B cell (primary cell): ENCODE results near the gene NOP53. TPM values are rescaled to one million over a fixed set of nuclear protein-coding genes. Genes with fewer than 3 reads are reported as not detected.
A peak's percentile ranks its signal among the peaks of the same experiment; 100 is the strongest.

Experiments used
- ATAC-seq: fragments of 200-7000 bp; cut with Tn5 transposase; one replicate; pipeline ENCODE4 v1.10.0; 2021; ENCODE audit warnings: low read depth, mild to moderate bottlenecking, moderate number of reproducible peaks, moderate library complexity
- CTCF ChIA-PET: fragments of 350-600 bp; sonication (Branson Sonifier 250); formaldehyde crosslinking; loops from one replicate; lab custom pipeline; 2021; ENCODE audit warnings: antibody characterized with exemption, inconsistent platforms; lab: Charles Lee
- POLR2A ChIA-PET: fragments of 350-600 bp; sonication (Branson Sonifier 250); formaldehyde crosslinking; loops from one replicate; lab custom pipeline; 2021; ENCODE audit warnings: antibody characterized with exemption; lab: Charles Lee
- DNase-seq: peaks from one replicate; pipeline ENCODE4 v3.0.0; 2013
- H2AFZ ChIP-seq: 2 replicates; pipeline ENCODE4 v1.6.1; 2012; ENCODE audit warnings: mild to moderate bottlenecking, low read depth, low read length; ENCODE audit not compliant: insufficient read depth, poor library complexity, severe bottlenecking
- H3K27ac ChIP-seq, 2 donors: 1 replicate in 1 of 2; 2 replicates in 1 of 2; pipeline ENCODE4 v1.5.1; 2012 to 2013; ENCODE audit warnings: low read length in 2 of 2, mild to moderate bottlenecking in 2 of 2, moderate library complexity in 1 of 2
- H3K27me3 ChIP-seq, 4 experiments: fragments of 200-600 bp in 1 of 4; sonication (generic) in 1 of 4; replicated peaks in 1 of 4; 1 replicate in 2 of 4; 2 replicates in 2 of 4; pipeline versions ENCODE4 v1.6.1 to v1.7.0; 2013 to 2016; ENCODE audit warnings: low read length in 3 of 4, mild to moderate bottlenecking in 2 of 4, mixed read lengths in 1 of 4, moderate library complexity in 1 of 4; ENCODE audit not compliant: insufficient read depth in 4 of 4, control insufficient read depth in 3 of 4; ENCODE audit errors: control extremely low read depth in 1 of 4
- H3K36me3 ChIP-seq, 2 experiments: replicated peaks in 1 of 2; 1 replicate in 1 of 2; 2 replicates in 1 of 2; pipeline versions ENCODE4 v1.6.1 to v1.7.1; 2013; ENCODE audit warnings: low read length in 1 of 2; ENCODE audit not compliant: insufficient read depth in 2 of 2, control insufficient read depth in 1 of 2; ENCODE audit errors: control extremely low read depth in 1 of 2, extremely low read depth in 1 of 2
- H3K4me1 ChIP-seq, 2 donors: fragments of 200-600 bp in 1 of 2; sonication (generic) in 1 of 2; 1 replicate in 1 of 2; 2 replicates in 1 of 2; pipeline versions ENCODE4 v1.5.1 to v1.6.1; 2013 to 2017; ENCODE audit warnings: low read length in 2 of 2; ENCODE audit not compliant: control insufficient read depth in 2 of 2, insufficient read depth in 2 of 2
- H3K4me2 ChIP-seq: replicated peaks from 2 replicates; pipeline ENCODE3; 2012; ENCODE audit warnings: mild to moderate bottlenecking, low read depth, low read length; ENCODE audit not compliant: poor library complexity, severe bottlenecking
- H3K4me3 ChIP-seq, 5 experiments: fragments of 200-600 bp in 1 of 5; sonication (generic) in 1 of 5; 1 replicate in 3 of 5; 2 replicates in 2 of 5; pipeline versions ENCODE4 v1.5.1 to v1.7.0; 2011 to 2016; ENCODE audit warnings: low read length in 4 of 5, mild to moderate bottlenecking in 4 of 5, low read depth in 2 of 5, control low read depth in 1 of 5, moderate library complexity in 1 of 5; ENCODE audit not compliant: insufficient read depth in 1 of 5; ENCODE audit errors: control extremely low read depth in 1 of 5, extremely low read depth in 1 of 5
- H3K79me2 ChIP-seq: fragments of 200-600 bp; sonication (generic); one replicate; pipeline ENCODE4 v1.6.0; 2016; ENCODE audit warnings: low read length; ENCODE audit not compliant: control insufficient read depth, insufficient read depth
- H3K9ac ChIP-seq: fragments of 200-600 bp; sonication (generic); 2 replicates; pipeline ENCODE4 v1.6.1; 2017; ENCODE audit warnings: mild to moderate bottlenecking, low read length, moderate library complexity
- H3K9me3 ChIP-seq, 3 donors: one replicate each; pipeline versions ENCODE4 v1.6.1 to v1.7.1; 2013; ENCODE audit warnings: low read length in 2 of 3; ENCODE audit not compliant: control insufficient read depth in 2 of 3, insufficient read depth in 1 of 3; ENCODE audit errors: control extremely low read depth in 1 of 3
- H4K20me1 ChIP-seq: 2 replicates; pipeline ENCODE4 v1.6.0; 2012; ENCODE audit warnings: mild to moderate bottlenecking, low read length; ENCODE audit not compliant: insufficient read depth, control insufficient read depth, poor library complexity, severe bottlenecking
- H3K27ac Mint-ChIP-seq: one replicate; pipeline ENCODE4 v1.8.0; 2021; ENCODE audit warnings: mixed read lengths
- H3K27me3 Mint-ChIP-seq: one replicate; pipeline ENCODE4 v1.8.0; 2021; ENCODE audit warnings: mixed read lengths
- H3K4me1 Mint-ChIP-seq: one replicate; pipeline ENCODE4 v1.8.0; 2021; ENCODE audit warnings: mixed read lengths
- H3K4me3 Mint-ChIP-seq: one replicate; pipeline ENCODE4 v1.8.0; 2021; ENCODE audit warnings: mixed read lengths
- H3K9me3 Mint-ChIP-seq: one replicate; pipeline ENCODE4 v1.8.0; 2022; ENCODE audit warnings: mixed read lengths; ENCODE audit not compliant: insufficient read depth
- CTCF ChIP-seq: fragments of 200-600 bp; IDR thresholded peaks from one replicate; pipeline ENCODE4 v1.8.0; 2022; ENCODE audit warnings: antibody characterized with exemption, mild to moderate bottlenecking
- EZH2 ChIP-seq: IDR thresholded peaks from 2 replicates; pipeline ENCODE4 v1.6.1; 2012; ENCODE audit warnings: borderline replicate concordance, low read depth, mild to moderate bottlenecking, moderate library complexity, low read length; ENCODE audit not compliant: insufficient read depth, poor library complexity, severe bottlenecking
- WGBS: methylation state at CpG from one replicate; pipeline ENCODE4 v1.1.5; 2013; ENCODE audit warnings: missing lambda C conversion rate; ENCODE audit not compliant: insufficient coverage; 5-methylcytosine and 5-hydroxymethylcytosine counted together
- intact Hi-C: fragments of 100-400 bp; cut with micrococcal nuclease; formaldehyde crosslinking; loops from one replicate; pipeline ENCODE4 v1.10.0; 2022
- polyA plus RNA-seq: library from polyadenylated mRNA; depleted of rRNA; stranded (reverse); fragments of >200 nt; gene quantifications from 2 replicates; pipeline ENCODE4 v1.2.3, GENCODE V29; 2012
- total RNA-seq, 2 donors: library from RNA; stranded (reverse); fragments of 120-200 nt in 1 of 2; gene quantifications; 1 replicate in 1 of 2; 2 replicates in 1 of 2; pipeline versions ENCODE4 v1.2.3 to v1.2.4, GENCODE V29; 2013 to 2022

NOP53 gene
- total and polyA plus RNA-seq, 2 donors (not counting 1 experiment from before 2014, with no cell fraction given): 526 to 978 TPM

DNA sequence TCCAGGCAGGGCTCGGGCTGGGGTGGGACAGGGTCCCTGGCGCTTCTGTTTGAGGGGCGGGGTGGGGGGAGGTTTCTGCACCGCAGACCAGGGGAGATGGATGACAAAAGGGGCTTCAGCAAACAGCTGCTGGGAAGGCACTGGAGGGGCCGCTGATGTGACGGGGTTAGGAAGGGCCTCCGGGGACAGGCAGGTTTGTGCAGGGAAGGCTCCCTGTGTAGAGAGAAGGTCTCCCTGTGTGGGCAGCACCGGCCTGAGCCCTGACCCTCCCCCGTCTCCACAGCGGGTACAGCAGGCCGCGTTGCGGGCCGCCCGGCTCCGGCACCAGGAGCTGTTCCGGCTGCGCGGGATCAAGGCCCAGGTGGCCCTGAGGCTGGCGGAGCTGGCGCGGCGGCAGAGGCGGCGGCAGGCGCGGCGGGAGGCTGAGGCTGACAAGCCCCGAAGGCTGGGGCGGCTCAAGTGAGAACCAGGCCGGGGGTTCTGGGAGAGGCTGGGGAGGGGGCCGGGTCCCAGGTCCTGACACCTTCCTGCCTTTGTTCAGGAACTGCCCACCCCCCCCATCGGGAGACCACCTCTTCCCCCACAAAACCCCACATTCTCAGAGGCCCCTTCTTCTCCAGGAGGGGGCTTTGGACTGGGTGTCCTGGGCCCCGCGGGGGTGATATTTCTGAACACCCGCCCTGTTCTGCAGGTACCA lies 9.9 kb downstream of the NOP53 start:
- Mint-ChIP-seq H3K27me3 (no peaks in the 10 kb centered on the region), H3K4me1 (no peaks in the 10 kb centered on the region), H3K27ac (no peak overlapping the region), H3K4me3 (no peak overlapping the region), H3K9me3 (no peaks in the 10 kb centered on the region)
- TF ChIP-seq CTCF (no peak), EZH2 (no peak)
- Histone ChIP-seq H2AFZ (no peak overlapping the region), H3K36me3 (peaks cover 0 to 78% of the 10 kb centered on the region in 2 experiments), H3K79me2 (peaks cover 3% of the 10 kb centered on the region), H3K4me1 (no peaks in the 10 kb centered on the region), H3K4me3 (no peak overlapping the region), H3K9ac (no peak overlapping the region), H3K27me3 (no peaks in the 10 kb centered on the region), H3K4me2 (no peak overlapping the region), H4K20me1 (peaks cover 60% of the 10 kb centered on the region), H3K9me3 (peaks cover 0 to 9% (median 2%) of the 10 kb centered on the region in 3 donors), H3K27ac (no peak overlapping the region)
- ATAC-seq (no peak), DNase-seq (peak; percentile 22)
- ChIA-PET CTCF (no interaction called here), POLR2A (no interaction called here)
- intact Hi-C loops: no loop called here
- WGBS: 99% methylated on average over 29 of the region's 36 CpGs

- POLR2A ChIA-PET: no interaction called here
- TF ChIP-seq CTCF (no peak), EZH2 (no peak)
- Histone ChIP-seq H3K4me3 (no peak overlapping the region), H3K9ac (no peak overlapping the region), H2AFZ (no peak overlapping the region), H3K79me2 (no peaks in the 10 kb centered on the region), H3K4me1 (no peaks in the 10 kb centered on the region), H3K9me3 (peaks cover 0 to 9% (median 2%) of the 10 kb centered on the region in 3 donors), H4K20me1 (peaks cover 52% of the 10 kb centered on the region), H3K36me3 (peaks cover 0 to 70% of the 10 kb centered on the region in 2 experiments), H3K27me3 (no peaks in the 10 kb centered on the region), H3K4me2 (no peak overlapping the region), H3K27ac (no peak overlapping the region)
- no peaks in the 10 kb centered on the region for H3K9me3 Mint-ChIP-seq
- DNase-seq: peak; percentile 30
- 97% methylated on average over 28 of the region's 28 CpGs for WGBS
- H3K4me1 Mint-ChIP-seq: no peaks in the 10 kb centered on the region
- no peaks in the 10 kb centered on the region for H3K27me3 Mint-ChIP-seq
- no peak overlapping the region for H3K27ac Mint-ChIP-seq
- H3K4me3 Mint-ChIP-seq: no peak overlapping the region
- intact Hi-C loops: no loop called here
- CTCF ChIA-PET: no interaction called here
- no peak for ATAC-seq
Measured at GRCh38 chr19:47755762-47756626, 10.6 kb downstream of the NOP53 start.
